GM21381 (cell line): ENCODE results near the gene ACKR3.

Source experiments
- ATAC-seq: cut with Tn5 transposase; IDR thresholded peaks from one replicate; pipeline ENCODE4 v1.9.1; 2021; ENCODE audit warnings: mild to moderate bottlenecking, moderate library complexity; ENCODE audit not compliant: unreplicated experiment

ACKR3 gene

DNA sequence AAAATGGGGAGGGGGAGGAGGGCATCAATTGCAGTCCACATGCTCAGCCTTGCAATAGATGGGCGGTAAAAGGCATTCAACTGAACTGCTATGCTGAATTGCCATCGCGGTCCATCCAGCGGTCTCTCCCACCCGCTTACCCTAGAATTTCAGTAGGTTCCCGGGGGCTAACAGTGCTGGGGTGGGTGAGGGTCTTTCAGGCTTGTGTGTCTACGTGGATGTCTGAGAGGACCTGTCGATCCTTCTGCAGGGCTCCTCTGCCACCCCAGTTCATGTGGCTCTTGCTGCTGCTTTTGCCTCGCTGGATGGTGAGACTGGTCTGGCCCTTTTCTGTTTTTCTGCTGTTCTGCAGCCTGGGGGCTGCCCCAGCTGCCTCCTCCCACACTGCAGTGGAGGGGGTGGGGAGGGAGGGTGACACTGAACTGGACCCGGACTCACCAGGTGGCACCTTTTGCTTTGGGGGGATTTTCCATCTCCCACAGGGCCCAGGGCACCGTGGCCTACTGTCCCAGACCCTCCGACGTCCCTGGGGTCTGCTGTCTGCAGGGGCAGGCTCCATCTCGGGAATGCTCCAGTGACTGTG, 14.1 kb downstream of the ACKR3 start:
- ATAC-seq, result no peak

GRCh38 chr2:236584521-236585384, 15.1 kb downstream of the ACKR3 start:
- no peak for ATAC-seq

- no peak for ATAC-seq
Observed at GRCh38 chr2:236585966-236586365, 16.3 kb downstream of the ACKR3 start.

DNA sequence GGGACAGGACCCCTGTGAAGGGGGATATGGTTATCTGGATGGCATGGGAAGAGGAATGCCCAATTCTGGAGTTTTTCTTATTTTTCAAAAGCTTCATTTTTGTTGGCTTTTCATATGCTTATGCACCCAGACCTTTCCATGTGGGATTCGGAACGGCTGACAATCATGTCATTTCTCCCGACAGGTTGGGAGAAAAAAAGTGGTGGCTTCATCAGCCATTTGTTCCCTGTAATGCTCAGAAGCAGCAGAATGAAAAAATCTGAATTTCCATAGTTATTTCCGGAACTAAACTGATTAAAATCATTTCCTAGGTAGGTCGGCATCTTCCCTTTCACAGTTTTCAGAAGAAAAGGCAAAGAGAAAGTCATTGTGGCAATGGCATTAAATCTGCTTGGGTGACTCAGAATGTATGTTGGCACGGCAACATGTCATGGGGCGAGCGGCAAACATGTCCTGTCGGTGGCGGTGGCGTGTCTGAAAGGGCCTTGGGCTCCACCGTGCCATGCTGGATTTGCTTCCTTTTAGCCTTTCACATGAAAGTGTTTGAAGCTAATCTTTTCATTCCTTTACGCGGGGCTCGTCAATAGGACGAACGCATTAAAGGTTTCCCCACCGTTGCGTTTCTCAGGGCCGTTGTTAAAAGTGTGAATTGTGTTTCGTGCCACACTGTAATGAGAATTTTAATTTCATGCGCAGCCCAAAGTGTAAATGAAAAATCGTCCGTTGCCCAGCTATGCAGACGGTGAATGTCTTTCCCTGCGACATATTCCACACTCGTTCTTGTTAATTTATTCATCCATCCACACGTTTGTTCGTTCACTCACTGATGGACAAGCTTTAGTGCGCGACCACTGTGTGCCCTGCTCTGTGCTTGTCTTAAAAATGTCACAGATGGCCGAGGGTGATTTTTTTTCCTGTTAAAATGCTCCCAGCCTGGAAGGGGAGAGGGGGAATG, 18.5 kb downstream of the ACKR3 start:
- ATAC-seq, result no peak

- no peak for ATAC-seq
Observed at GRCh38 chr2:236588932-236589592, 19.4 kb downstream of the ACKR3 start.

DNA sequence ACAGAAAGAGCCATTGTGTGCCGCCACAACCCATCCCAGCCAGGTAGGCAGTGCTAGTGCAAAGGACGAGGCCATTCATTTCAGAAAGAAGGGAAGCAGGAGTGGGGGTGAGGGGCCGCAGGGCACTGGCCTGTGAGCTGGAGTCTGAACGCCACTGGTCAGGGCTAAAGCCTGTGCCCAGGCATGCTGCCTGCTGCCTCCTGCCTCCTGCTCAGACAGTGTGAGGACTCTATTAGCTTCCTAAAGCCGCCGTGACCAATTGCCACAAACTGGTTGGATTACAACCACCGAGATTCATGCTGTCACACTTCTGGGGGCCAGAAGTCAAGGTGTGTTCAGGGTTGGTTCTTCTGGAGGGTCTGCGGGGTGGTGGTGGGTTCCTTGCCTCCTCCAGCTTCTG, 21.2 kb downstream of the ACKR3 start:
- ATAC-seq, result no peak

DNA sequence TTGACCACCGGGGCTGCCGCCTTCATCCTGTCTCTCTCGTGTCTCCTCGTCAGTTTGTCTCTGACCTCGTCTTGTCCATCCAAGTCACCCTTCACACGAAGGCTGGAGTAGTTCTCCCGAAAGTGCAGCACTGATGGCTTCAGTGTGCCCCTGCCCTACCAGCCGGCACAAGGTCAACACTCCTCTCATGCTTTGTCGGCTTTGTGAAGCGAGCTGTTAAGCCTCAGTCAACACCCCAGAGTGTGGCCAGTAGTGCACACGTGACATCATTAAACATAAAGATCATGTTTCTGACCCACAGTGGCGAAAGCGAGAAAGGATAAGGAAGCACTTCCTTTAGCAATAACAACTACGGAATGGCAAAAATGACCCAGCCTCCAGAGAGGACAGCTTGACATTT, 23.2 kb downstream of the ACKR3 start:
- ATAC-seq, result no peak

GRCh38 chr2:236593531-236593930, 23.9 kb downstream of the ACKR3 start:
- ATAC-seq, result no peak

DNA sequence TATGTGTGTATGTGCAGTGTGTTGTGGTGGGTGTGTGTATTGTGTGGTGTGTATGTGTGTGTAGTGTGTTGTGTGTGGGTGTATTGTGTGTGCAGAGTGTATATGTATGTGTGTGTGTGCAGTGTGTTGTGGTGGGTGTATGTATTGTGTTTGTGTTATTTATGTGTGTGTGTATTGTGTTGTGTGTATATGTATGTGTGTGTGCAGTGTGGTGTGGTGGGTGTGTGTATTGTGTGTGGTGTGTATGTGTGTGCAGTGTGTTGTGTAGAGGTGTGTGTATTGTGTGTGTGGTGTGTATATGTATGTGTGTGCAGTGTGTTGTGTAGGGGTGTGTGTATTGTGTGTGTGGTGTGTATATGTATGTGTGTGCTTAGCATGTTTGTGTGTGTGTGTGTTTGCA, 24.3 kb downstream of the ACKR3 start:
- no peak for ATAC-seq

GRCh38 chr2:236597629-236598028, 28.0 kb downstream of the ACKR3 start:
- ATAC-seq, result no peak

- ATAC-seq, result no peak
Observed at GRCh38 chr2:236599059-236599458, 29.4 kb downstream of the ACKR3 start.

DNA sequence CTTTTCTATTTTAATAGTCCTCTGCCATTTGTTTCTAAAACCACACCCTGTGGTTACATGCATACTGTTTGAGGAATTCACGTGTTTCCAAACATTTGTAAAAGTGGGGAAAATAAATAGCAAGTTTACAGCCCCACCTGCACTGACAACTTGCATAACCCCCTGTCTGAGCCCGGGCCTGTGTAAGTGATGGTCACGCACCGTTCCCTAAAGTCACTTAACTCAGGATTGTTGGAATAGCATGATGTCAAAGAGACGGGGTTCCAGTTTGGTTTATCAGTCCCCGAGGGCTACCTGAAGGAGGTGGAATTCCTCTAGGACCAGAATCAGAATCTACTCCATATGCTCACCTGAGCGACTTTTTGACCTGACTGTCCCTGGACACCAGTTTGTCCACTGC, 30.5 kb downstream of the ACKR3 start:
- no peak for ATAC-seq

DNA sequence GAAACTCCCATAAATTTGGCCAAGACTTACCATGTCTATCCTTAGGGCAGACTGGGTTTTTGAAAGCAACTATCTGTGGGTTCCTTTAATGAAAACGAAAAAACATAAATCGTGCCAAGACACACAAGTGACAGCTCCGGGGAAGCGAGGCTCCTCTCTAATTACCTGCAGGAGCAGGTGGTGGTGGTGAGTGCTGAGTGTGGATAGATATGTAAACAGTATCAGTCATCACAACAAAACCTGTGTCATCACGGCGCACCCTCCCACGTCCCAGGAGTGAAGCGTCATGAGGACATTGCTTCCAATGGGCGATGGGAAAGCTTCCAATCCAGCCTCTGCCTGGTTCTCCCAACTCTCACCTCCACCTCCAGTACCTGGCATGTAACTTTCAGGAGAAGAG, 31.3 kb downstream of the ACKR3 start:
- no peak for ATAC-seq

GRCh38 chr2:236601316-236602202, 31.9 kb downstream of the ACKR3 start:
- ATAC-seq, result no peak

DNA sequence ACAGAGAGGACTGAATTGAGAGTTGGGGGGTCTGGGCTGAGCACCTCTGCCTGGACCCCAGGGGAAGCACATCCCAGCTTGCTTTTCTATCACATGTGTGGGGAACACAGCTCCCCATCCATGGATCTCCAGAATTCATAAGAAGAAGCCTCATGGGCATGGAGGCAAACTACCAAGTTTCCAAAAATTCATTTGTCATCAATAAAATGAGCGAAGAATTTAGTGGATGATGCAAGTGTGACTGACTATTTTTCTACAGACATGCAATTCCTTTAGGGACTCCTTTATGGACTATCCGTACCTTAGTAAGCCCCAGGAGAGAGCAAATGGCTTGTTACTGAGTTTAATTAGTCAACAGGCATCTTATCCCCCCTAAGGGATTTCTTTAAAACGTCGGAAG, 33.1 kb downstream of the ACKR3 start:
- no peak for ATAC-seq

GRCh38 chr2:236603361-236604015, 33.9 kb downstream of the ACKR3 start:
- no peak for ATAC-seq

DNA sequence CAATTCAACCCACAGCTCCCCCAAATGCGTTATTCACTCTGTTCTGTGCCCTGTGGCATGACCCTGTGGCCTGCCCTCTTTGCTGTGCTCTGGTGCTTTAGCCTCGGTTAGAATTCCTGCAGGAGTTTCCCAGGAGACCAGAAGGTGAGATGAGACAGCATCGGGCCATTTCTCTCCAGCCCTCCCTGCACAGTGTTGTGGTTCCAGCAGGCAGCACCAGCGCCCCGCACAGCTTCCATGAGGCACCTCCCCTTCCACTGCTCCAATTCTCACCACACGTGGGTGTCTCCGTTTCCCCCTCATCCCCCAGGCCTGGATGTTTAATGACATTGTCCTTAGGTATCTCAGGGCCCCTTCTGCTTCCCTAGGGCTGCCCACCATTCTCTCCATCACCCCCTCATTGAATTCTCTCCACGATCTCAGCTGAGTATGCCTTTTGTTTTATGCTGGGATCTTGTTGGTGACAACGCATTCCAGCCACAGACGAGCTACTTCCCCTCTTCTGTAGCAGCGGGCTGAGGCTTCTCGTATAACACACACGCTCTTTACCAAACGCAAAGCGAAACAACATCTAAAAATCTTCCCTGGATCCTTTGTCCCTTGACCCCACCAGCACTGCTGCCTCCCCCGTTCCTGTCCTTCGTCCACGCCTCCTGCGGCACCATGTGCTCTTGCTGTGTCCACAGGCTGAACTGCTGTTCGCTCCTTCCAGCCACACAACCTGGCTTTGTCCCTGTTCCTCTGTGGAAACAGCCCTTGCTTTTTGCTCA, 35.1 kb downstream of the ACKR3 start:
- ATAC-seq, result no peak

GRCh38 chr2:236605345-236605734, 35.7 kb downstream of the ACKR3 start:
- ATAC-seq, result no peak

GRCh38 chr2:236606023-236606422, 36.4 kb downstream of the ACKR3 start:
- ATAC-seq, result no peak
